GM12801 (cell line): Measurements from ENCODE around the gene AHNAK2.

ENCODE experiments used
- TF ChIP-seq, protein P1 (sequence below): IDR thresholded peaks from one replicate; pipeline ENCODE4 v1.5.1; 2011; ENCODE audit warnings: control low read depth; ENCODE audit not compliant: insufficient read length; ENCODE audit errors: extremely low read depth

The AHNAK2 gene

DNA sequence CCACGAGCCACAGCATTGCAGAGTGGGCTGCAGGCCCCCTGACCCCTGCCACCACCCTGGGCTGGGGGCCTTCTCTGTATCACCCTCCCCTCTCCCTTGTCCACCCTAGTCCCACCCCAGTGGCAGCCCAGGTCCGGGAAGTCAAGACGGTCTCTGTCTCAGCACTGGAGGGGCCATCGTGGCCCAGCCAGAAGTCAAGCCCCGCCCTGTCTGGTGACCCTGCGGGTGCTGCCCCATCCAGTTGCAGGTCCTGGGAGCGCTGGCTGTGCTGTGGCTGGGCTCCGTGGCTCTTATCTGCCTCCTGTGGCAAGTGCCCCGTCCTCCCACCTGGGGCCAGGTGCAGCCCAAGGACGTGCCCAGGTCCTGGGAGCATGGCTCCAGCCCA, 50.8 kb downstream of the AHNAK2 start:
- TF ChIP-seq, protein P1, sequence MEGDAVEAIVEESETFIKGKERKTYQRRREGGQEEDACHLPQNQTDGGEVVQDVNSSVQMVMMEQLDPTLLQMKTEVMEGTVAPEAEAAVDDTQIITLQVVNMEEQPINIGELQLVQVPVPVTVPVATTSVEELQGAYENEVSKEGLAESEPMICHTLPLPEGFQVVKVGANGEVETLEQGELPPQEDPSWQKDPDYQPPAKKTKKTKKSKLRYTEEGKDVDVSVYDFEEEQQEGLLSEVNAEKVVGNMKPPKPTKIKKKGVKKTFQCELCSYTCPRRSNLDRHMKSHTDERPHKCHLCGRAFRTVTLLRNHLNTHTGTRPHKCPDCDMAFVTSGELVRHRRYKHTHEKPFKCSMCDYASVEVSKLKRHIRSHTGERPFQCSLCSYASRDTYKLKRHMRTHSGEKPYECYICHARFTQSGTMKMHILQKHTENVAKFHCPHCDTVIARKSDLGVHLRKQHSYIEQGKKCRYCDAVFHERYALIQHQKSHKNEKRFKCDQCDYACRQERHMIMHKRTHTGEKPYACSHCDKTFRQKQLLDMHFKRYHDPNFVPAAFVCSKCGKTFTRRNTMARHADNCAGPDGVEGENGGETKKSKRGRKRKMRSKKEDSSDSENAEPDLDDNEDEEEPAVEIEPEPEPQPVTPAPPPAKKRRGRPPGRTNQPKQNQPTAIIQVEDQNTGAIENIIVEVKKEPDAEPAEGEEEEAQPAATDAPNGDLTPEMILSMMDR: no peak

DNA sequence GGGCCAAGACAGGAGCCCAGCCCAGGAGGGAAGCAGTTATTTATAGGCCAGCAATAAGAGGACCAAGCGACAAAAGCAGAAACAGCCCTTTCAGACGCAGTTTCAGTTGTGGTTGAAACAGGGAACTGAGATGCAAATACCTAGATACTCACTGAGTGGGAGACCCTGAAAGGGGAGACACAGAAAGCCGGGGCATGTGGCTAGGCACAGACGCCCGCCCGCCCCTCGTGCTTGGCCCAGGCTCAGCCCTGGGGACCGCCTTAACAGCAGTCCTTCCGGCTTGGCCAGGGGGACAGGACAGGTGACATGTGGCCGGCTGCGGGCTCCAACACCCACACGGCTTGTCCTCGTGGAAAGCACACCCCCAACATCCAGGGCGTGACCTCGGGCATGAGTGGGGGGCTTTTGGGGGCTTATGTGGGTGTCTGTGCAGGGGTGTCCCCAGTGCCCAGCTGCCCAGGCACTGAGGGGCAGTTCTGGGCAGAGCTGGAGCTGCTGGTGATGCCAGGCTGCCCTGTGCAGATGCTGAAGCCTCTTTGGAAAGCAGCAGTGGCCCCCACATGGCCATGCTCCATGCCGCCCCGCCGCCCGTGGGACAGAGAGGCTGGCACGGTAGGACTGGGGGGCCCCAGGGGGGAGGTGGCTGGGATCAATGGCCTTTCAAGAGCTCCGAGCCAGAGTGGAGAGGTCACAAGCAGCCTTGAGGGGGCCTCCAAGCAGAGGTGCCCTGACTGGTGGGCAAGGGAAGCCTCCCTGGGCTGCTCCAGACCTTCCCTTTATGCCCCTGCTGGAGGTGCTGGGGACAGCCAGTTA, 51.3 kb downstream of the AHNAK2 start:
- TF ChIP-seq, protein P1: no peak

DNA sequence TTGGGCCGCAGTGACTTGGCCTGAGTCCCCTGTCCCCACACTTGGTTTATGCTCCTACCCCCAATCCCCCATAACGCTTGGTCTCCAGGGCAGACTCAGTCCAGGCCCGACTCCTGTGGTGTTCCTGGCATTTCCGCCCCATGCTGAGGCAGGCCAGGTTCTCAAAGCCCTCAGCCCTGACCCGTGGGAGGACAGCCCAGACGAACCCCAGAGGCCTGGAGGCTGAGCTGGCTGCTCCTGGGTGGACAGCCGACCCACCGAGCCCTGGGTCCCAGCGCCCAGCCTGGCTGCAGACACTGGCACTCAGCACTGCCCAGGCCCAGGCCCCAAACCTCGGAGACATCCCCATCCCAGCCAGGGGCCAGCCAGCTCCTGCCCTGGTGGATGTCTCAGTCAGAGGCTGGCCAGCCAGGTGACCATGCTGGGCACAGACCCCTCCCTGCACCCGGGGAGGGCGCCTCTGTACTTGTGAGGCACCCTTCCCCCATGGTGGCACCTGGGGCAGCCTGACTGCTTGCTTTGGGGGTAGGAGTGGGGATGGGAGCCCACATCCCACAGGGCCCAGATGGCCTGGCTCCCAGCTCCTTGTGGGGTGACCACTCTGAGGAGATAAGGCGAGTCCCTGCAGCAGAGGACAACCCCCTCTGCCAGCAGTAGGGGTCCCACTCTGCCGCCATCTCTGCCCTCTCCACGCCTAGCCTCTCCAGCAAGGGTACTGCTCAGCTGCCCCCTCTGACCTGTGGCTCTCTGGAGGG, 52.1 kb downstream of the AHNAK2 start:
- TF ChIP-seq, protein P1: no peak

DNA sequence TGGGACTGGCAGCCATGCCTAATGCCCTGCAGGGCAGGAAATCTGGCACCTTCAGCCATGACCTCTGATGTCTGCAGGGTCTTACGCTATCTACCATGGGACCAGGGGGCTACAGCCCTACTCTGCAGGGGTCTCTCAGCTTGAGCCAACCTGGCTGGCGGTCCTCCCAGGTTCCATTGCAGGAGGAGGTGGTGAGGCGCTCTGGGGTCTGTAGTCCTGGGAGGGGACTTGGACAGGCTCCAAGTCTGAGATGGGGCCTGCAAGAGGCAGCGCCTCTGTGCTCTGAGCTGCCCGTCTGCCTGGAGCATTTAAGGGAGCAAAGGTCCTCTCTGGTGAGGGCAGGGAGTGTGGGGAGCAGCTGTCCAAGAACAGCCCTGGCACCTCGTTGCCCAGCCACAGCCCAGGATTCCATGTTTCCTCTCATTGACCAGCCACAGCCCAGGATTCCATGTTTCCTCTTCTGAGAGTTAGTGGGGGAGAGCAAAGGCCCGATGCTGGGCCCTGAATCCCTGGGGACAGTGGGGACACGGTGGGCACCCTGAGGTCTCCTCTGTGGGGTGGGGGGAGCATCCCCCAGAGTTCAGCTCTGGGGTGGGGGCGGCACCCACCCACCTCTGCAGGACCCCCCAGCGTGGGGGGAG, 52.8 kb downstream of the AHNAK2 start:
- TF ChIP-seq, protein P1: no peak

DNA sequence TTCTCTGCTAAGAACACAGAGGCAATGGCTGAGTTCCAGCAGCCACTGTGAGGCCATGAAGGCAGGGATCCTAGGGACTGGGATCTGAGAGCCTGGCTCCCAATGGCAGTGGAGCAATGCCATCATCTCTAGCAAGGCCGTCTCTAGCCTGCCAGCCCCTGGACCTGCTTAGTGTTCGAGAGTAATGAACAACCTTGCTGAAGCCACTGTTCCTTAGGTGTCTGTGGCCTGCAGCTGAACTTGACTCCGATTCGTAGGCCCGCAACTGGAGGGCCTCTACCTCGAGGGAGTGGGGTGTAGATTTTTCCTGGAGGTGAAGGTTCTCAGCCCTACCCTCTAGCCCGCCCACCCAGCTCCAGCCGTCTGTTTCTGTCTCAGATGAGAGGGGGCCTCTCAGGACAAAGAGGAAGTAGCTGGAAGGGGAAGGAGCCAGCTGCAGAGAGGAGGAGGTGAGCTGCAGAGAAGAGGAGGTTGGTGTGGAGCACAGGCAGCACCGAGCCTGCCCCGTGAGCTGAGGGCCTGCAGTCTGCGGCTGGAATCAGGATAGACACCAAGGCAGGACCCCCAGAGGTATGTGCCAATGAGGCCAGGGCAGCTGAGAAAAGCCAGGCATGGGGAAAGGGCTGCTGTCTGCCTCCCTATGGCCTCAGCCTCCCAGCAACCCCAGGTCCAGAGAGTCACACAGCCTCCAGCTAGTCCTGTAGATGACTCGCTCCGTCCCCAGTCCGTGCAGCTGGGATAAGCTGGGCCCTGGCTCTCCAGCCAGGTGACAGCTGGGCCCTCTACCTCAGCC, 53.6 kb downstream of the AHNAK2 start, which contains the start of gene PLD4:
Gene PLD4, plus strand, starts transcription at position 459 of the 793 bp plus-strand sequence. CDS start 2,262 bp downstream, outside the sequence.
- TF ChIP-seq, protein P1: no peak

DNA sequence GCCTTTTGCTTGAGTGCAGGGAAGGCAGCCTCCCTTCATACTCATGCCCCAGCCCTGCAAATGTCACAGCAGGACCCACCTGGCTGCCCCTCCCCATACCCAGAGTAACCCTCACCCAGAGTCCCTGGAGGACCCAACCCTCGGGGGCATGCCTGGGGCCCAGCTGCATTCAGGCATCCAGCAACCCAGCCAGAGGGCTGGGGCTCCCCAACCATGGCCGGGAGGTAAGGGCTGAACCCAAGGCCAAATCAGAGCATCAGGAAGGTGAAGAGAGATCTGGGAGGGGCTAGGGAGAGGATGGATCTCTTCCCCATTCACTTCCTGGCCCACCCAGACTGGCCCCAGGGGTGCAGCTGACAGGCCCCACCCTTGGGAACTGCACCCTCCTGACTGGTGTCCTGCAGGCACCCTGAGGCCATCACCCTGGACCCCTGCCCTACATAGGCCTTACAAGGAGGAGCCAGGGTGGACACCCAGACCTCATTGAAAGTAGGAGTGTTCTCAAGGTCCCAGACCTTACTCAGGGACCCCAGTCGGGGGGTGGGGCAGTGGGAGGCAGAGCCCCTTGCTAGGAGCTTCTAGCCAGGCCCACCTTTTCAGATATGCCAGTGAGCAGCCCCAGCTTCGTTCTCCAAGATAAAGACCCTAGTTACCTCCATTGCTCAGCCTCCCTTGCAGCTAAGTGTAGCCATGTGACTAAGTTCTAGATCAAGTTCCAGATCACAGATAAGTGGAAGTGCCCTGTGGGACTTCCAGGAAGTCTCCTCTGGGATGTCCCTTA, 54.3 kb downstream of the AHNAK2 start:
- TF ChIP-seq, protein P1: no peak
